ENCODE measurements around the gene ROR2. TPM values are rescaled to one million over a fixed set of nuclear protein-coding genes. Genes with fewer than 3 reads are reported as not detected.
A peak's percentile ranks its signal among the peaks of the same experiment; 100 is the strongest.

Gene ROR2
- total RNA-seq, 4 donors from 2014 or later = 6.3 to 32.2 (median 15.1) TPM

GRCh38 chr9:91924090-91924489 is 25.9 kb downstream of the ROR2 start:
- no peak for DNase-seq (ENCODE audit: low spot score)
- no peak for ATAC-seq (ENCODE audit: low FRiP score)
- no peak for TF ChIP-seq CTCF (IDR thresholded peaks at IDR 0.05)

- no peak for TF ChIP-seq CTCF (IDR thresholded peaks at IDR 0.05)
- DNase-seq (ENCODE audit: low spot score) (no peak), ATAC-seq (ENCODE audit: low FRiP score) (no peak)
Observed at GRCh38 chr9:91923145-91923544, 26.9 kb downstream of the ROR2 start.

GRCh38 chr9:91921371-91921770 is 28.7 kb downstream of the ROR2 start:
- ATAC-seq (ENCODE audit: low FRiP score) (no peak), DNase-seq (ENCODE audit: low spot score) (no peak)
- no peak for TF ChIP-seq CTCF (IDR thresholded peaks at IDR 0.05)

GRCh38 chr9:91920630-91921350 is 29.2 kb downstream of the ROR2 start:
- no peak for DNase-seq (ENCODE audit: low spot score)
- ATAC-seq (ENCODE audit: low FRiP score) = no peak
- TF ChIP-seq CTCF (IDR thresholded peaks at IDR 0.05) = no peak

- no peak for TF ChIP-seq CTCF (IDR thresholded peaks at IDR 0.05)
- DNase-seq (ENCODE audit: low spot score) (no peak), ATAC-seq (ENCODE audit: low FRiP score) (no peak)
Observed at GRCh38 chr9:91919621-91920020, 30.4 kb downstream of the ROR2 start.

- no peak for TF ChIP-seq CTCF (IDR thresholded peaks at IDR 0.05)
- ATAC-seq (ENCODE audit: low FRiP score) (no peak), DNase-seq (ENCODE audit: low spot score) (no peak)
Observed at GRCh38 chr9:91917436-91917835, 32.6 kb downstream of the ROR2 start.

- DNase-seq (ENCODE audit: low spot score) (no peak), ATAC-seq (ENCODE audit: low FRiP score) (peak; percentile 17)
- no peak for TF ChIP-seq CTCF (IDR thresholded peaks at IDR 0.05)
Observed at GRCh38 chr9:91915524-91916263, 34.3 kb downstream of the ROR2 start.

Measured in omental fat pad (tissue), 4 donors.